ENCODE data around the gene TEX36. TPM values are rescaled to one million over a fixed set of nuclear protein-coding genes. Genes with fewer than 3 reads are reported as not detected.
"Not testable (repeated sequence)": the region's sequence is repeated elsewhere in the genome, so short reads cannot be mapped to it uniquely, and the experiment has no call there.

Gene TEX36
- total RNA-seq, 2 donors from 2014 or later, result not detected

GRCh38 chr10:125637496-125637895 lies 45.5 kb downstream of the TEX36 start:
- H3K4me3 Mint-ChIP-seq, result no peak overlapping the region
- H3K4me1 Mint-ChIP-seq, result no peaks in the 10 kb centered on the region
- peaks cover 39% of the 10 kb centered on the region for H3K27me3 Mint-ChIP-seq
- H3K9me3 ChIP-seq (ENCODE audit: control insufficient read depth, low read length, poor library complexity, severe bottlenecking), result no peaks in the 10 kb centered on the region
- no peak for ATAC-seq
- H3K27ac Mint-ChIP-seq, result no peak overlapping the region
- DNase-seq, result no peak
- H3K36me3 Mint-ChIP-seq (ENCODE audit: low read depth), result peaks cover 5% of the 10 kb centered on the region

- no peak overlapping the region for H3K27ac Mint-ChIP-seq
Measured at GRCh38 chr10:125634606-125635005, 48.4 kb downstream of the TEX36 start.

GRCh38 chr10:125633517-125633999 lies 49.4 kb downstream of the TEX36 start:
- Mint-ChIP-seq H3K27ac (no peak overlapping the region), H3K4me1 (no peaks in the 10 kb centered on the region), H3K4me3 (no peak overlapping the region), H3K27me3 (peaks cover 36% of the 10 kb centered on the region), H3K36me3 (ENCODE audit: low read depth) (peaks cover 1% of the 10 kb centered on the region)
- ATAC-seq, result no peak
- no peaks in the 10 kb centered on the region for H3K9me3 ChIP-seq (ENCODE audit: control insufficient read depth, low read length, poor library complexity, severe bottlenecking)
- DNase-seq, result no peak

More at GRCh38 chr10:125634606-125635005, 48.4 kb downstream of the TEX36 start:
- Mint-ChIP-seq H3K36me3 (ENCODE audit: low read depth) (peaks cover 2% of the 10 kb centered on the region), H3K27me3 (peaks cover 41% of the 10 kb centered on the region), H3K4me1 (no peaks in the 10 kb centered on the region), H3K4me3 (no peak overlapping the region)
- no peaks in the 10 kb centered on the region for H3K9me3 ChIP-seq (ENCODE audit: control insufficient read depth, low read length, poor library complexity, severe bottlenecking)
- ATAC-seq (no peak), DNase-seq (no peak)

GRCh38 chr10:125631806-125632205 lies 51.2 kb downstream of the TEX36 start:
- Mint-ChIP-seq H3K4me1 (no peaks in the 10 kb centered on the region), H3K4me3 (no peak overlapping the region), H3K36me3 (ENCODE audit: low read depth) (no peaks in the 10 kb centered on the region), H3K27ac (no peak overlapping the region), H3K27me3 (peaks cover 31% of the 10 kb centered on the region)
- DNase-seq (no peak), ATAC-seq (no peak)
- no peaks in the 10 kb centered on the region for H3K9me3 ChIP-seq (ENCODE audit: control insufficient read depth, low read length, poor library complexity, severe bottlenecking)

GRCh38 chr10:125629758-125630376 lies 53.1 kb downstream of the TEX36 start:
- Mint-ChIP-seq H3K4me3 (no peak overlapping the region), H3K27me3 (peaks cover 40% of the 10 kb centered on the region), H3K4me1 (no peaks in the 10 kb centered on the region), H3K36me3 (ENCODE audit: low read depth) (no peaks in the 10 kb centered on the region), H3K27ac (no peak overlapping the region)
- DNase-seq, result no peak
- no peak for ATAC-seq
- no peaks in the 10 kb centered on the region for H3K9me3 ChIP-seq (ENCODE audit: control insufficient read depth, low read length, poor library complexity, severe bottlenecking)

GRCh38 chr10:125628104-125629049 lies 54.6 kb downstream of the TEX36 start:
- Mint-ChIP-seq H3K4me1 (no peaks in the 10 kb centered on the region), H3K36me3 (ENCODE audit: low read depth) (no peaks in the 10 kb centered on the region), H3K27me3 (peaks cover 55% of the 10 kb centered on the region), H3K4me3 (no peak overlapping the region), H3K27ac (no peak overlapping the region)
- DNase-seq, result no peak
- no peaks in the 10 kb centered on the region for H3K9me3 ChIP-seq (ENCODE audit: control insufficient read depth, low read length, poor library complexity, severe bottlenecking)
- no peak for ATAC-seq

GRCh38 chr10:125627646-125628045 lies 55.3 kb downstream of the TEX36 start:
- H3K27ac Mint-ChIP-seq, result no peak overlapping the region
- H3K36me3 Mint-ChIP-seq (ENCODE audit: low read depth), result no peaks in the 10 kb centered on the region

GRCh38 chr10:125626671-125627070 lies 56.3 kb downstream of the TEX36 start:
- Mint-ChIP-seq H3K4me1 (no peaks in the 10 kb centered on the region), H3K27me3 (peaks cover 51% of the 10 kb centered on the region), H3K27ac (no peak overlapping the region), H3K4me3 (no peak overlapping the region), H3K36me3 (ENCODE audit: low read depth) (no peaks in the 10 kb centered on the region)
- H3K9me3 ChIP-seq (ENCODE audit: control insufficient read depth, low read length, poor library complexity, severe bottlenecking), result no peaks in the 10 kb centered on the region
- DNase-seq, result no peak
- ATAC-seq, result no peak

More at GRCh38 chr10:125627646-125628045, 55.3 kb downstream of the TEX36 start:
- ATAC-seq, result no peak
- H3K27me3 Mint-ChIP-seq, result peaks cover 58% of the 10 kb centered on the region
- no peaks in the 10 kb centered on the region for H3K4me1 Mint-ChIP-seq
- no peak overlapping the region for H3K4me3 Mint-ChIP-seq
- no peaks in the 10 kb centered on the region for H3K9me3 ChIP-seq (ENCODE audit: control insufficient read depth, low read length, poor library complexity, severe bottlenecking)
- DNase-seq, result no peak

- no peak for DNase-seq
- no peaks in the 10 kb centered on the region for H3K9me3 ChIP-seq (ENCODE audit: control insufficient read depth, low read length, poor library complexity, severe bottlenecking)
- H3K27me3 Mint-ChIP-seq, result peaks cover 43% of the 10 kb centered on the region
- no peak for ATAC-seq
- H3K36me3 Mint-ChIP-seq (ENCODE audit: low read depth), result no peaks in the 10 kb centered on the region
- H3K4me3 Mint-ChIP-seq, result no peak overlapping the region
- H3K27ac Mint-ChIP-seq, result no peak overlapping the region
- no peaks in the 10 kb centered on the region for H3K4me1 Mint-ChIP-seq
Measured at GRCh38 chr10:125625586-125625985, 57.4 kb downstream of the TEX36 start.

- H3K27me3 Mint-ChIP-seq, result peaks cover 39% of the 10 kb centered on the region
- no peaks in the 10 kb centered on the region for H3K4me1 Mint-ChIP-seq
- no peak overlapping the region for H3K27ac Mint-ChIP-seq
- no peaks in the 10 kb centered on the region for H3K9me3 ChIP-seq (ENCODE audit: control insufficient read depth, low read length, poor library complexity, severe bottlenecking)
- no peak for ATAC-seq
- H3K4me3 Mint-ChIP-seq, result no peak overlapping the region
- no peaks in the 10 kb centered on the region for H3K36me3 Mint-ChIP-seq (ENCODE audit: low read depth)
- no peak for DNase-seq
Measured at GRCh38 chr10:125624800-125625199, 58.2 kb downstream of the TEX36 start.

- no peak overlapping the region for H3K27ac Mint-ChIP-seq
- no peaks in the 10 kb centered on the region for H3K9me3 ChIP-seq (ENCODE audit: control insufficient read depth, low read length, poor library complexity, severe bottlenecking)
- H3K36me3 Mint-ChIP-seq (ENCODE audit: low read depth), result no peaks in the 10 kb centered on the region
- no peak for ATAC-seq
- peaks cover 24% of the 10 kb centered on the region for H3K27me3 Mint-ChIP-seq
- H3K4me1 Mint-ChIP-seq, result no peaks in the 10 kb centered on the region
- no peak overlapping the region for H3K4me3 Mint-ChIP-seq
- DNase-seq, result no peak
Measured at GRCh38 chr10:125621052-125621451, 61.9 kb downstream of the TEX36 start.

GRCh38 chr10:125620401-125620800 lies 62.6 kb downstream of the TEX36 start:
- no peaks in the 10 kb centered on the region for H3K9me3 ChIP-seq (ENCODE audit: control insufficient read depth, low read length, poor library complexity, severe bottlenecking)
- peaks cover 22% of the 10 kb centered on the region for H3K27me3 Mint-ChIP-seq
- H3K4me1 Mint-ChIP-seq, result no peaks in the 10 kb centered on the region
- no peaks in the 10 kb centered on the region for H3K36me3 Mint-ChIP-seq (ENCODE audit: low read depth)
- H3K4me3 Mint-ChIP-seq, result no peak overlapping the region
- no peak overlapping the region for H3K27ac Mint-ChIP-seq
- DNase-seq, result no peak
- no peak for ATAC-seq

- H3K27ac Mint-ChIP-seq; H3K27me3 Mint-ChIP-seq; H3K36me3 Mint-ChIP-seq (ENCODE audit: low read depth); H3K9me3 ChIP-seq (ENCODE audit: control insufficient read depth, low read length, poor library complexity, severe bottlenecking); DNase-seq; H3K4me1 Mint-ChIP-seq; ATAC-seq; H3K4me3 Mint-ChIP-seq: not testable (repeated sequence)
Measured at GRCh38 chr10:125613062-125613461, 69.9 kb downstream of the TEX36 start.

Data from T-helper 17 cell (primary cell).